Endometrial microvascular endothelial cells (primary cell): ENCODE data around the gene CYP27B1. TPM values are rescaled to one million over a fixed set of nuclear protein-coding genes. Genes with fewer than 3 reads are reported as not detected.
"Not testable (repeated sequence)": the region's sequence is repeated elsewhere in the genome, so short reads cannot be mapped to it uniquely, and the experiment has no call there.

Source experiments
- in situ Hi-C: cut with HindIII; loops from 2 replicates; pipeline ENCODE4 v1.10.0; 2017; ENCODE audit warnings: low sequenced_read_pairs, low pct_unique_long_range_greater_than_20kb; ENCODE audit errors: inconsistent ontology term
- total RNA-seq: library from RNA; depleted of rRNA; stranded (reverse); fragments of >200 nt; gene quantifications from one replicate; pipeline ENCODE4 v1.2.3, GENCODE V29; 2015; ENCODE audit errors: inconsistent ontology term

Gene CYP27B1
- total RNA-seq, 1 donor from 2014 or later: 1.9 TPM

GRCh38 chr12:57717131-57717530 is 49.7 kb downstream of the CYP27B1 start:
- in situ Hi-C loops: no loop called here

- in situ Hi-C loops: no loop called here
Measured at GRCh38 chr12:57716305-57716704, 50.6 kb downstream of the CYP27B1 start.

DNA sequence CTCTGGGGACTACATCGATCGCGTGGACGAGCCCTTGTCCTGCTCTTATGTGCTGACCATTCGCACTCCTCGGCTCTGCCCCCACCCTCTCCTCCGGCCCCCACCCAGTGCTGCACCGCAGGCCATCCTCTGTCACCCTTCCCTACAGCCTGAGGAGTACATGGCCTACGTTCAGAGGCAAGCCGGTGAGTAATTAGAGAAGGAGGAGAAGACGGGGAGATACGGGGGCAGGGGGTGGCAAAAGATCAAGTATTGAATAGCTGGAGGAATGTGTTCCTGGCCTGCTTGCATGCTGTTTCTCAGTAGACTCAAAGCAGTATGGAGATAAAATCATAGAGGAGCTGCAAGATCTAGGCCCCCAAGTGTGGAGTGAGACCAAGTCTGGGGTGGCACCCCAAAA is 51.1 kb downstream of the CYP27B1 start:
- in situ Hi-C loops: no loop called here

DNA sequence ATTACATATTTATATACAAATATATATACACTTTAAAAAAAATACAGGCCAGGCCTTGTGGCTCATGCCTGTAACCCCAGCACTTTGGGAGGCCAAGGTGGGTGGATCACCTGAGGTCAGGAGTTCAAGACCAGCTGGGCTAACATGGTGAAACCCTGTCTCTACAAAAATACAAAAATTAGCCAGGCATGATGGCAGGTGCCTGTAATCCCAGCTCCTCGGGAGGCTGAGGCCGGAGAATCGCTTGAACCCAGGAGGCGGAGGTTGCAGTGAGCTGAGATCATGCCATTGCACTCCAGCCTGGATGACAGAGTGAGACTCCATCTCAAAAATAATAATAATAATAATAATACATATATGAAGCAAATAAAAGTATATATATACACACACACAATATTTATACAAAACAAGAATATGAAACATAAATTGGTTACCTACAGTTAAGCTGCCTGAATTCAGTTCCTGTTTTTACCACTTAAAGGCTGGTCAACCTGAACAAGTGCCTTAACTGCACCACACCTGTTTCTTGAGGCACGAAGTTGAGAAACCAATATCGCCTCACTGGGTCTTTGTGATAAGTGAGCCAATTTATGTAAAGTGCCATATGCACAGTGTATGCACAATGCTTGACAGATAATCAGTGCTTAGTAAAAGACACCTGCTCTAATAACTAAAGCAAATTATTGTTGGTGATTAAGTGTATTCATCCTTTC is 51.7 kb downstream of the CYP27B1 start:
- in situ Hi-C loops: not testable (repeated sequence)

- in situ Hi-C loops: no loop called here
Measured at GRCh38 chr12:57713209-57713608, 53.7 kb downstream of the CYP27B1 start.

GRCh38 chr12:57712701-57713100 is 54.2 kb downstream of the CYP27B1 start:
- in situ Hi-C loops: no loop called here

Other genes with a start within 250 kb of the CYP27B1 start
- gene DDIT3, start 246.6 kb downstream of the CYP27B1 start, total RNA-seq: 6.6 TPM
- 8.7 TPM for gene MBD6, start 244.3 kb downstream of the CYP27B1 start, total RNA-seq
- 221 TPM for gene DCTN2, start 219.9 kb downstream of the CYP27B1 start, total RNA-seq
- gene KIF5A, start 217.0 kb downstream of the CYP27B1 start, total RNA-seq: not detected
- 12.5 TPM for gene PIP4K2C, start 175.9 kb downstream of the CYP27B1 start, total RNA-seq
- 6.2 TPM for gene DTX3, start 162.3 kb downstream of the CYP27B1 start, total RNA-seq
- 0.09 TPM for gene ARHGEF25, start 155.6 kb downstream of the CYP27B1 start, total RNA-seq
- 0.19 TPM for gene B4GALNT1, start 133.9 kb downstream of the CYP27B1 start, total RNA-seq
- gene OS9, start 72.9 kb downstream of the CYP27B1 start, total RNA-seq: 295 TPM
- gene AGAP2, start 28.3 kb downstream of the CYP27B1 start, total RNA-seq: 1.2 TPM
- 37.3 TPM for gene TSPAN31, start 22.0 kb downstream of the CYP27B1 start, total RNA-seq
- gene CDK4, start 14.8 kb downstream of the CYP27B1 start, total RNA-seq: 291 TPM
- 0.37 TPM for gene MARCHF9, start 12.0 kb downstream of the CYP27B1 start, total RNA-seq
- gene METTL1, start 5.0 kb upstream of the CYP27B1 start, total RNA-seq: 15.3 TPM
- gene EEF1AKMT3, start 5.5 kb upstream of the CYP27B1 start, total RNA-seq: 11.7 TPM
- gene TSFM, start 15.7 kb upstream of the CYP27B1 start, total RNA-seq: 45.9 TPM
- gene AVIL, start 51.7 kb upstream of the CYP27B1 start, total RNA-seq: 0.46 TPM
- gene CTDSP2, start 79.7 kb upstream of the CYP27B1 start, total RNA-seq: 109 TPM
- gene ATP23, start 174.5 kb upstream of the CYP27B1 start, total RNA-seq: 3.7 TPM